NCI-H2107 treated with DMSO at 0.1 percent for 48 hours (cell line): ENCODE results near the gene SLIT3.

Source experiments
- DNase-seq: peaks from one replicate; lab custom pipeline; 2025; ENCODE audit not compliant: unreplicated experiment; lab: John Stamatoyannopoulos, UW

Gene SLIT3

GRCh38 chr5:168877132-168877892 lies 423.6 kb downstream of the SLIT3 start:
- DNase-seq = peak; percentile 26

GRCh38 chr5:168876419-168876818 lies 424.5 kb downstream of the SLIT3 start:
- no peak for DNase-seq

GRCh38 chr5:168875832-168876231 lies 425.1 kb downstream of the SLIT3 start:
- DNase-seq = no peak

- DNase-seq = no peak
Measured at GRCh38 chr5:168874713-168875380, 426.1 kb downstream of the SLIT3 start.

GRCh38 chr5:168872246-168872645 lies 428.7 kb downstream of the SLIT3 start:
- DNase-seq = no peak

GRCh38 chr5:168870910-168871309 lies 430.0 kb downstream of the SLIT3 start:
- DNase-seq = no peak

GRCh38 chr5:168869615-168870227 lies 431.2 kb downstream of the SLIT3 start:
- DNase-seq = no peak

GRCh38 chr5:168867241-168867640 lies 433.7 kb downstream of the SLIT3 start:
- no peak for DNase-seq

GRCh38 chr5:168865968-168866367 lies 435.0 kb downstream of the SLIT3 start:
- no peak for DNase-seq

GRCh38 chr5:168863021-168863420 lies 437.9 kb downstream of the SLIT3 start:
- no peak for DNase-seq

- no peak for DNase-seq
Measured at GRCh38 chr5:168860503-168860902, 440.4 kb downstream of the SLIT3 start.

- DNase-seq = no peak
Measured at GRCh38 chr5:168860081-168860480, 440.9 kb downstream of the SLIT3 start.

- no peak for DNase-seq
Measured at GRCh38 chr5:168859471-168859870, 441.5 kb downstream of the SLIT3 start.

- no peak for DNase-seq
Measured at GRCh38 chr5:168858994-168859393, 441.9 kb downstream of the SLIT3 start.

- no peak for DNase-seq
Measured at GRCh38 chr5:168858371-168858770, 442.6 kb downstream of the SLIT3 start.

GRCh38 chr5:168853972-168854371 lies 447.0 kb downstream of the SLIT3 start:
- no peak for DNase-seq

- DNase-seq = no peak
Measured at GRCh38 chr5:168852329-168852728, 448.6 kb downstream of the SLIT3 start.

GRCh38 chr5:168851902-168852321 lies 449.0 kb downstream of the SLIT3 start:
- DNase-seq = no peak

GRCh38 chr5:168850683-168851082 lies 450.3 kb downstream of the SLIT3 start:
- no peak for DNase-seq

- no peak for DNase-seq
Measured at GRCh38 chr5:168848569-168848968, 452.4 kb downstream of the SLIT3 start.

GRCh38 chr5:168847511-168848073 lies 453.3 kb downstream of the SLIT3 start:
- DNase-seq = no peak

- DNase-seq = no peak
Measured at GRCh38 chr5:168844922-168845296, 456.0 kb downstream of the SLIT3 start.
